K562 (cell line): ENCODE measurements around the gene CCDC9B. TPM values are rescaled to one million over a fixed set of nuclear protein-coding genes. Genes with fewer than 3 reads are reported as not detected.
A peak's percentile ranks its signal among the peaks of the same experiment; 100 is the strongest.

Source experiments
- ATAC-seq: fragments of 200-7000 bp; cut with Tn5 transposase; 3 replicates; pipeline ENCODE4 v1.9.1; 2020; ENCODE audit warnings: moderate library complexity
- BruUV-seq: library from RNA; stranded (reverse); fragments of 400-500 nt; replicated peaks from 2 replicates; lab custom pipeline; 2021; lab: Mats Ljungman, UMichigan
- CTCF ChIA-PET: fragments of 300-600 bp; formaldehyde crosslinking; extraction: SDS; loops from one replicate; lab custom pipeline; 2021; ENCODE audit warnings: low intra/inter-chr PET ratio; lab: Yijun Ruan, JAX
- POLR2A ChIA-PET: fragments of 300-600, 350-650 bp; sonication (Branson Sonifier 250); formaldehyde crosslinking; extraction: SDS; loops from one replicate; lab custom pipeline; 2021; ENCODE audit warnings: antibody characterized with exemption, inconsistent platforms; lab: Yijun Ruan, JAX
- DNase-seq, 4 experiments: peaks; one replicate each; pipeline versions ENCODE4 v3.0.0 to v3.0.0-alpha.2; 2011 to 2018; ENCODE audit warnings: low spot score in 3 of 4, mixed read lengths in 3 of 4; ENCODE audit errors: extremely low read depth in 1 of 4
- FAIRE-seq: peaks from 2 replicates; lab custom pipeline; 2011; peaks lifted over from hg19 to GRCh38; lab: Jason Lieb, UNC
- H2AFZ ChIP-seq: 2 replicates; pipeline ENCODE4 v1.6.0; 2011; ENCODE audit warnings: low read depth, low read length, control low read depth, inconsistent platforms
- H3K27ac ChIP-seq: fragments of 200-600 bp; 3 replicates; pipeline ENCODE4 v1.8.0; 2011; ENCODE audit warnings: low read depth, mild to moderate bottlenecking, control low read depth, inconsistent platforms, low read length, moderate library complexity, mixed read lengths; ENCODE audit errors: extremely low read depth
- H3K27me3 ChIP-seq, 2 experiments: fragments of 300-600 bp in 1 of 2; 2 replicates in 1 of 2; 3 replicates in 1 of 2; pipeline versions ENCODE4 v1.6.0 to v1.8.0; 2011; ENCODE audit warnings: inconsistent platforms in 2 of 2, low read length in 2 of 2, mild to moderate bottlenecking in 1 of 2, mixed read lengths in 1 of 2, moderate library complexity in 1 of 2; ENCODE audit not compliant: control insufficient read depth in 2 of 2, insufficient read depth in 2 of 2
- H3K36me3 ChIP-seq: fragments of 300-600 bp; 3 replicates; pipeline ENCODE4 v1.8.0; 2011; ENCODE audit warnings: mild to moderate bottlenecking, low read length, inconsistent platforms; ENCODE audit not compliant: control insufficient read depth, insufficient read depth
- H3K4me1 ChIP-seq, 2 experiments: fragments of 200-600 bp in 1 of 2; replicated peaks in 1 of 2; 2 replicates in 1 of 2; 3 replicates in 1 of 2; pipeline versions ENCODE4 v1.5.1 to v1.8.0; 2011; ENCODE audit warnings: inconsistent platforms in 2 of 2, low read length in 2 of 2, mild to moderate bottlenecking in 1 of 2, mixed read lengths in 1 of 2, moderate library complexity in 1 of 2; ENCODE audit not compliant: control insufficient read depth in 2 of 2, insufficient read depth in 2 of 2
- H3K4me2 ChIP-seq: 2 replicates; pipeline ENCODE4 v1.6.1; 2011; ENCODE audit warnings: low read length, control low read depth, inconsistent platforms, mixed read lengths; ENCODE audit not compliant: insufficient read depth
- H3K4me3 ChIP-seq: fragments of 200-600 bp; sonication (generic), shearing (Covaris generic); 2 replicates; pipeline ENCODE4 v1.5.1; 2016; ENCODE audit warnings: control low read depth, inconsistent platforms
- H3K79me2 ChIP-seq: fragments of 200-600 bp; 3 replicates; pipeline ENCODE4 v1.8.0; 2011; ENCODE audit warnings: low read length, inconsistent platforms; ENCODE audit not compliant: control insufficient read depth, insufficient read depth
- H3K9ac ChIP-seq, 2 experiments: 2 replicates each; pipeline versions ENCODE4 v1.6.0 to v1.6.1; 2011; ENCODE audit warnings: low read depth in 2 of 2, low read length in 2 of 2, control low read depth in 1 of 2, inconsistent platforms in 1 of 2, mild to moderate bottlenecking in 1 of 2, mixed read lengths in 1 of 2; ENCODE audit not compliant: insufficient read depth in 1 of 2
- H3K9me1 ChIP-seq: one replicate; pipeline ENCODE4 v1.6.0; 2011; ENCODE audit warnings: inconsistent platforms, mild to moderate bottlenecking, low read length, moderate library complexity; ENCODE audit not compliant: control insufficient read depth, insufficient read depth
- H3K9me3 ChIP-seq: replicated peaks from 2 replicates; pipeline ENCODE4 v1.5.1; 2011; ENCODE audit warnings: low read depth, low read length, inconsistent platforms; ENCODE audit not compliant: control insufficient read depth, insufficient read depth
- H4K20me1 ChIP-seq: replicated peaks from 2 replicates; pipeline ENCODE4 v1.6.1; 2011; ENCODE audit warnings: low read length, inconsistent platforms, mixed read lengths; ENCODE audit not compliant: control insufficient read depth, insufficient read depth
- CBX5 ChIP-seq: IDR thresholded peaks from 2 replicates; pipeline ENCODE4 v1.6.1; 2014; ENCODE audit warnings: low read depth, borderline replicate concordance
- DPF2 ChIP-seq: fragments of 450-650 bp; IDR thresholded peaks from 2 replicates; pipeline ENCODE4 v1.6.1; 2016
- LARP7 ChIP-seq: fragments of 450-650 bp; IDR thresholded peaks from 2 replicates; pipeline ENCODE4 v1.6.1; 2016
- SMAD2 ChIP-seq: fragments of 150-350 bp; IDR thresholded peaks from 2 replicates; pipeline ENCODE4 v1.6.1; 2014; ENCODE audit warnings: low read depth, mild to moderate bottlenecking, low read length
- TAL1 ChIP-seq: fragments of 450-650 bp; IDR thresholded peaks from 2 replicates; pipeline ENCODE4 v1.6.1; 2016; ENCODE audit warnings: mild to moderate bottlenecking
- TEAD1 ChIP-seq, 2 experiments: fragments of 450-650 bp in 1 of 2; sonication (generic) in 1 of 2; formaldehyde crosslinking; IDR thresholded peaks; 2 replicates each; pipeline versions ENCODE4 v1.4.0 to v1.8.0; 2020 to 2022; ENCODE audit warnings: mild to moderate bottlenecking in 2 of 2, missing genetic modification reagents in 1 of 2
- ZNF143 ChIP-seq: sonication (generic); formaldehyde crosslinking; IDR thresholded peaks from 2 replicates; pipeline ENCODE4 v1.9.0; 2022; ENCODE audit warnings: mild to moderate bottlenecking, missing genetic modification reagents
- WGBS: fragments of 100-300 bp; shearing (Covaris generic); methylation state at CpG from one replicate; pipeline ENCODE4 v1.1.6; 2016; ENCODE audit warnings: low coverage, mixed read lengths; ENCODE audit not compliant: insufficient coverage; ENCODE audit errors: missing lambda C conversion rate; 5-methylcytosine and 5-hydroxymethylcytosine counted together
- in situ Hi-C: fragments of 300-500 bp; cut with MboI; formaldehyde crosslinking; loops from 4 replicates; pipeline ENCODE4 v1.15.0; 2018; ENCODE audit warnings: inconsistent platforms, mixed read lengths
- intact Hi-C: fragments of 100-400 bp; cut with micrococcal nuclease; formaldehyde crosslinking; loops from 2 replicates; pipeline ENCODE4 v1.14.2; 2022
- polyA plus RNA-seq, 8 experiments: library from polyadenylated mRNA; depleted of rRNA in 4 of 8; stranded (reverse) in 5 of 8; unstranded in 3 of 8; fragments of >200 nt; fragmentation: Nextera tagmentation in 2 of 8; fragmentation: Illumina TruSeq in 1 of 8; extraction: Ambion mirVana in 2 of 8; extraction: Trizol in 1 of 8; gene quantifications; 2 replicates each; pipeline versions ENCODE4 v1.2.1 to v1.2.3, GENCODE V29; 2011 to 2014; ENCODE audit warnings: inconsistent platforms in 1 of 8, missing spikeins in 1 of 8
- total RNA-seq, 7 experiments: library from RNA; depleted of rRNA in 6 of 7; stranded (reverse); fragments of >200 nt in 6 of 7; fragmentation: Illumina TruSeq in 2 of 7; extraction: Trizol in 2 of 7; gene quantifications; 2 replicates each; pipeline versions ENCODE4 v1.2.1 to v1.2.3, GENCODE V29; 2011 to 2021; ENCODE audit warnings: low replicate concordance in 1 of 7
- TF ChIP-seq, protein P1 (sequence below): fragments of 450-650 bp; IDR thresholded peaks from 2 replicates; pipeline ENCODE4 v1.6.1; 2014; ENCODE audit warnings: low read depth, mild to moderate bottlenecking, moderate library complexity, borderline replicate concordance
- TF ChIP-seq, protein P2 (sequence below): sonication (generic); formaldehyde crosslinking; IDR thresholded peaks from 2 replicates; pipeline ENCODE4 v1.8.0; 2022; ENCODE audit warnings: mild to moderate bottlenecking, missing genetic modification reagents

Gene CCDC9B
- total and polyA plus RNA-seq, 9 of the 15 experiments (the other 6 are each of a cell fraction or from before 2014, with no cell fraction given) = 0.01 to 0.47 (median 0.15) TPM; not detected in 1

DNA sequence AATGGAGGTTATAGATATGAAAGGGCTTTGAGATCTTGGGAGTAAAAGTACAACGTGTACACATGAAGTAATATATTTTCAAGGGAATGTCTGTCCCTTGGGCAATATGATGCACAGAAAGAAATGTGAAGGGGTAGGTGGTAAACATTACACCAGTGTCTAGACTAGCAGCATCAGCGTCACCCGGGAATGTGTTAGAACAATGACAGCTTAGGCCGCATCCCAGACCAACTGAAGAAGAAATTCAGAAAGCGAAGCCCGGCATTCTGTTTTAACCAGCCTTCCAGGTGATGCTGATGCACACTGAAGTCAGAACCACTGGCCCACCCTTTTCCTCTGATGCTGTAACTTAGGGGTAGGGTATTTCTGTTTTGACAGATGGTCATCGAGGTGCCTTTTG lies 10.9 kb downstream of the CCDC9B start:
- Histone ChIP-seq H3K9me1 (no peaks in the 10 kb centered on the region), H3K9me3 (no peaks in the 10 kb centered on the region), H3K36me3 (peaks cover 36% of the 10 kb centered on the region), H3K4me1 (peaks cover 47 to 82% of the 10 kb centered on the region in 2 experiments), H4K20me1 (no peaks in the 10 kb centered on the region; the same call in 1 of the 2 replicates), H3K9ac (peak overlapping the region in 1 of 2 experiments; percentile 34; a peak in 1 of 4 replicates), H3K79me2 (peaks cover 12% of the 10 kb centered on the region), H3K4me2 (peak overlapping the region; percentile 67; the same call in 1 of the 2 replicates), H3K27ac (peak overlapping the region; percentile 65; the same call in 2 of the 3 replicates), H3K27me3 (no peaks in the 10 kb centered on the region), H3K4me3 (no peak overlapping the region), H2AFZ (no peak overlapping the region)
- CTCF ChIA-PET = no interaction called here
- DNase-seq (no peak), FAIRE-seq (no peak), ATAC-seq (no peak)
- no TSS peak for BruUV-seq
- intact Hi-C loops (no loop called here), in situ Hi-C loops (no loop called here)
- POLR2A ChIA-PET = interaction anchor here (1.0 to 5.1 kb wide), 2 partner anchors 11 to 28 kb away, joined by 4 to 30 read pairs; partner anchors contain the start of genes CCDC9B and DISP2
- WGBS = 77% methylated on average over 7 of the region's 7 CpGs
- TF ChIP-seq SMAD2 (no peak), ZNF143 (CRISPR knock-in tag) (0 out of 2 replicates have a peak, but pooled peaks have one; percentile 31), CBX5 (no peak), TEAD1 (CRISPR knock-in tag; IDR thresholded peaks at IDR 0.05) (0 out of 4 replicates have a peak, but pooled peaks of 1 of the 2 experiments have one; percentile 36), LARP7 (no peak), DPF2 (no peak), TAL1 (no peak)
- TF ChIP-seq, protein P1, sequence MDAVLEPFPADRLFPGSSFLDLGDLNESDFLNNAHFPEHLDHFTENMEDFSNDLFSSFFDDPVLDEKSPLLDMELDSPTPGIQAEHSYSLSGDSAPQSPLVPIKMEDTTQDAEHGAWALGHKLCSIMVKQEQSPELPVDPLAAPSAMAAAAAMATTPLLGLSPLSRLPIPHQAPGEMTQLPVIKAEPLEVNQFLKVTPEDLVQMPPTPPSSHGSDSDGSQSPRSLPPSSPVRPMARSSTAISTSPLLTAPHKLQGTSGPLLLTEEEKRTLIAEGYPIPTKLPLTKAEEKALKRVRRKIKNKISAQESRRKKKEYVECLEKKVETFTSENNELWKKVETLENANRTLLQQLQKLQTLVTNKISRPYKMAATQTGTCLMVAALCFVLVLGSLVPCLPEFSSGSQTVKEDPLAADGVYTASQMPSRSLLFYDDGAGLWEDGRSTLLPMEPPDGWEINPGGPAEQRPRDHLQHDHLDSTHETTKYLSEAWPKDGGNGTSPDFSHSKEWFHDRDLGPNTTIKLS = no peak
- TF ChIP-seq, protein P2, sequence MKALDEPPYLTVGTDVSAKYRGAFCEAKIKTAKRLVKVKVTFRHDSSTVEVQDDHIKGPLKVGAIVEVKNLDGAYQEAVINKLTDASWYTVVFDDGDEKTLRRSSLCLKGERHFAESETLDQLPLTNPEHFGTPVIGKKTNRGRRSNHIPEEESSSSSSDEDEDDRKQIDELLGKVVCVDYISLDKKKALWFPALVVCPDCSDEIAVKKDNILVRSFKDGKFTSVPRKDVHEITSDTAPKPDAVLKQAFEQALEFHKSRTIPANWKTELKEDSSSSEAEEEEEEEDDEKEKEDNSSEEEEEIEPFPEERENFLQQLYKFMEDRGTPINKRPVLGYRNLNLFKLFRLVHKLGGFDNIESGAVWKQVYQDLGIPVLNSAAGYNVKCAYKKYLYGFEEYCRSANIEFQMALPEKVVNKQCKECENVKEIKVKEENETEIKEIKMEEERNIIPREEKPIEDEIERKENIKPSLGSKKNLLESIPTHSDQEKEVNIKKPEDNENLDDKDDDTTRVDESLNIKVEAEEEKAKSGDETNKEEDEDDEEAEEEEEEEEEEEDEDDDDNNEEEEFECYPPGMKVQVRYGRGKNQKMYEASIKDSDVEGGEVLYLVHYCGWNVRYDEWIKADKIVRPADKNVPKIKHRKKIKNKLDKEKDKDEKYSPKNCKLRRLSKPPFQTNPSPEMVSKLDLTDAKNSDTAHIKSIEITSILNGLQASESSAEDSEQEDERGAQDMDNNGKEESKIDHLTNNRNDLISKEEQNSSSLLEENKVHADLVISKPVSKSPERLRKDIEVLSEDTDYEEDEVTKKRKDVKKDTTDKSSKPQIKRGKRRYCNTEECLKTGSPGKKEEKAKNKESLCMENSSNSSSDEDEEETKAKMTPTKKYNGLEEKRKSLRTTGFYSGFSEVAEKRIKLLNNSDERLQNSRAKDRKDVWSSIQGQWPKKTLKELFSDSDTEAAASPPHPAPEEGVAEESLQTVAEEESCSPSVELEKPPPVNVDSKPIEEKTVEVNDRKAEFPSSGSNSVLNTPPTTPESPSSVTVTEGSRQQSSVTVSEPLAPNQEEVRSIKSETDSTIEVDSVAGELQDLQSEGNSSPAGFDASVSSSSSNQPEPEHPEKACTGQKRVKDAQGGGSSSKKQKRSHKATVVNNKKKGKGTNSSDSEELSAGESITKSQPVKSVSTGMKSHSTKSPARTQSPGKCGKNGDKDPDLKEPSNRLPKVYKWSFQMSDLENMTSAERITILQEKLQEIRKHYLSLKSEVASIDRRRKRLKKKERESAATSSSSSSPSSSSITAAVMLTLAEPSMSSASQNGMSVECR = peak; percentile 30; the same call in 1 of the 2 replicates
